GM12865 (cell line): ENCODE data around the gene IL4R.
A peak's percentile ranks its signal among the peaks of the same experiment; 100 is the strongest.
"Not testable (repeated sequence)": the region's sequence is repeated elsewhere in the genome, so short reads cannot be mapped to it uniquely, and the experiment has no call there.

ENCODE experiments used
- DNase-seq: peaks from one replicate; pipeline ENCODE4 v3.0.0; 2010; ENCODE audit warnings: low read depth
- H3K4me3 ChIP-seq: 2 replicates; pipeline ENCODE4 v1.5.1; 2011; ENCODE audit warnings: mild to moderate bottlenecking, low read depth, low read length, control low read depth
- CTCF ChIP-seq: IDR thresholded peaks from 2 replicates; pipeline ENCODE4 v1.5.1; 2011; ENCODE audit warnings: low read length, control low read depth, low read depth, inconsistent platforms; ENCODE audit not compliant: insufficient read depth; ENCODE audit errors: missing control alignments

IL4R gene

GRCh38 chr16:27405546-27406451, 92.0 kb downstream of the IL4R start:
- peak; percentile 88 for DNase-seq
- peak overlapping the region; percentile 89 for H3K4me3 ChIP-seq
- TF ChIP-seq CTCF: no peak

GRCh38 chr16:27406511-27407128, 92.8 kb downstream of the IL4R start:
- H3K4me3 ChIP-seq: peak overlapping the region; percentile 89
- peak; percentile 38 for DNase-seq
- no peak for TF ChIP-seq CTCF

GRCh38 chr16:27407133-27407532, 93.4 kb downstream of the IL4R start:
- peak overlapping the region; percentile 89 for H3K4me3 ChIP-seq
- no peak for TF ChIP-seq CTCF
- DNase-seq: peak; percentile 42

GRCh38 chr16:27408012-27408601, 94.3 kb downstream of the IL4R start:
- peak; percentile 71 for DNase-seq
- H3K4me3 ChIP-seq: peak overlapping the region; percentile 47
- TF ChIP-seq CTCF: no peak

- H3K4me3 ChIP-seq: peak overlapping the region; percentile 47
- peak; percentile 80 for DNase-seq
- no peak for TF ChIP-seq CTCF
Measured at GRCh38 chr16:27408602-27409031, 94.8 kb downstream of the IL4R start.

GRCh38 chr16:27409958-27410357, 96.2 kb downstream of the IL4R start:
- H3K4me3 ChIP-seq: peak overlapping the region; percentile 45
- not testable (repeated sequence) for DNase-seq

GRCh38 chr16:27410761-27411160, 97.0 kb downstream of the IL4R start:
- H3K4me3 ChIP-seq: peak overlapping the region; percentile 18; the same call in 1 of the 2 replicates
- no peak for TF ChIP-seq CTCF
- DNase-seq: no peak
